SK-N-SH (cell line): ENCODE measurements around the gene MCC.

Experiments
- CHD2 ChIP-seq: fragments of 150-350 bp; IDR thresholded peaks from 2 replicates; pipeline ENCODE4 v1.6.1; 2018; ENCODE audit warnings: low read length; ENCODE audit not compliant: partially characterized antibody
- CTCF ChIP-seq: fragments of 200-600 bp; sonication (generic); IDR thresholded peaks from 2 replicates; pipeline ENCODE4 v1.6.1; 2017; ENCODE audit warnings: antibody characterized with exemption, mild to moderate bottlenecking, moderate library complexity
- EZH2phosphoT487 ChIP-seq: fragments of 200-600 bp; sonication (generic); IDR thresholded peaks from 2 replicates; pipeline ENCODE4 v1.6.1; 2017; ENCODE audit warnings: low read depth, mixed run types, mild to moderate bottlenecking, antibody characterized with exemption, moderate library complexity, borderline replicate concordance
- JUND ChIP-seq: IDR thresholded peaks from 2 replicates; pipeline ENCODE4 v1.4.0; 2012
- MAX ChIP-seq: IDR thresholded peaks from 2 replicates; pipeline ENCODE4 v1.4.0; 2012; ENCODE audit warnings: low read depth
- MEF2A ChIP-seq: IDR thresholded peaks from 2 replicates; pipeline ENCODE4 v1.4.0; 2012; ENCODE audit warnings: low read depth, borderline replicate concordance
- NRF1 ChIP-seq: IDR thresholded peaks from 2 replicates; pipeline ENCODE4 v1.6.1; 2012; ENCODE audit warnings: low read depth, mild to moderate bottlenecking, low read length
- PBX3 ChIP-seq: IDR thresholded peaks from 2 replicates; pipeline ENCODE4; 2012
- POLR2AphosphoS5 ChIP-seq: IDR thresholded peaks from 2 replicates; pipeline ENCODE4 v1.6.1; 2012; ENCODE audit warnings: low read depth, low read length
- RAD21 ChIP-seq: IDR thresholded peaks from 2 replicates; pipeline ENCODE4 v1.6.1; 2012; ENCODE audit warnings: mild to moderate bottlenecking, low read length
- REST ChIP-seq: IDR thresholded peaks from 2 replicates; pipeline ENCODE4 v1.6.1; 2012; ENCODE audit warnings: mild to moderate bottlenecking, low read depth, low read length, moderate library complexity
- SIN3A ChIP-seq: IDR thresholded peaks from 2 replicates; pipeline ENCODE4 v1.6.1; 2012; ENCODE audit warnings: low read depth, mild to moderate bottlenecking, low read length, moderate library complexity, borderline replicate concordance
- TAF1 ChIP-seq: IDR thresholded peaks from 2 replicates; pipeline ENCODE4 v1.6.1; 2012; ENCODE audit warnings: low read depth, mild to moderate bottlenecking, low read length, moderate library complexity, borderline replicate concordance

- TF ChIP-seq CHD2 (no peak), CTCF (no peak), POLR2AphosphoS5 (no peak), TAF1 (no peak), MAX (no peak), MEF2A (no peak), SIN3A (no peak), EZH2phosphoT487 (no peak), NRF1 (no peak), RAD21 (no peak), JUND (no peak), REST (no peak), PBX3 (no peak)
Observed at GRCh38 chr5:113083481-113083880, 404.8 kb downstream of the MCC start.
